Peyer's patch (tissue), 4 donors: Measurements from ENCODE around the gene CCDC117.

Experiments used
- CTCF ChIP-seq, 6 experiments: fragments of 450-650 bp in 4 of 6; fragments of 200-600 bp in 2 of 6; sonication (generic) in 1 of 6; IDR thresholded peaks; one replicate each; pipeline ENCODE4 v1.5.1; 2017 to 2019; ENCODE audit warnings: antibody characterized with exemption in 6 of 6, mild to moderate bottlenecking in 3 of 6, moderate library complexity in 1 of 6
- POLR2A ChIP-seq, 2 donors: fragments of 450-650 bp; IDR thresholded peaks; one replicate each; pipeline ENCODE4 v1.5.1; 2017; ENCODE audit warnings: antibody characterized with exemption in 2 of 2, mild to moderate bottlenecking in 2 of 2, moderate library complexity in 2 of 2

- TF ChIP-seq CTCF (IDR thresholded peaks at IDR 0.05) (no peak), POLR2A (IDR thresholded peaks at IDR 0.05) (no peak)
Measured at GRCh38 chr22:28774378-28774777, 1.9 kb downstream of the CCDC117 start.
